Ovary (tissue), 9 donors: ENCODE data around the gene ABHD15. TPM values are rescaled to one million over a fixed set of nuclear protein-coding genes. Genes with fewer than 3 reads are reported as not detected.

Experiments
- DNase-seq, 5 donors: peaks; one replicate each; pipeline ENCODE4 v3.0.0-alpha.2; 2019 to 2020
- H3K27ac ChIP-seq, 2 donors: fragments of 200-600 bp; one replicate each; pipeline versions ENCODE4 v1.5.1 to v1.8.0; 2019 to 2022
- H3K27me3 ChIP-seq: fragments of 200-600 bp; one replicate; pipeline ENCODE4 v1.8.0; 2022
- H3K36me3 ChIP-seq: fragments of 200-600 bp; sonication (generic); one replicate; pipeline ENCODE4 v1.5.1; 2019
- H3K4me1 ChIP-seq: one replicate; pipeline ENCODE4 v1.8.1; 2013; ENCODE audit warnings: mild to moderate bottlenecking, moderate library complexity; ENCODE audit not compliant: insufficient read depth
- H3K4me3 ChIP-seq: fragments of 200-600 bp; sonication (generic); one replicate; pipeline ENCODE4 v1.5.1; 2017
- H3K9me3 ChIP-seq, 2 donors: fragments of 200-600 bp in 1 of 2; sonication (generic) in 1 of 2; one replicate each; pipeline versions ENCODE4 v1.5.1 to v1.8.1; 2013 to 2019; ENCODE audit warnings: mild to moderate bottlenecking in 1 of 2, moderate library complexity in 1 of 2
- EP300 ChIP-seq: sonication (generic); formaldehyde crosslinking; IDR thresholded peaks from one replicate; pipeline ENCODE4 v1.6.1; 2017; ENCODE audit warnings: antibody characterized with exemption
- POLR2A ChIP-seq: fragments of 450-650 bp; IDR thresholded peaks from one replicate; pipeline ENCODE4 v1.6.1; 2017; ENCODE audit warnings: antibody characterized with exemption, mild to moderate bottlenecking, moderate library complexity
- WGBS, 3 donors: extraction: QIAGEN DNeasy Blood & Tissue Kit in 1 of 3; methylation state at CpG; one replicate each; pipeline versions ENCODE4 v1.1.5 to v1.1.7; 2013 to 2017; 5-methylcytosine and 5-hydroxymethylcytosine counted together
- intact Hi-C, 4 donors: fragments of 100-400 bp; cut with DNase I; formaldehyde crosslinking; loops; one replicate each; pipeline versions ENCODE4 v1.11.0 to v1.15.1; 2022 to 2023
- polyA plus RNA-seq, 2 donors: library from polyadenylated mRNA; stranded (reverse); fragments of 200-250 nt in 1 of 2; fragments of 350-450 nt in 1 of 2; fragmentation: Illumina TruSeq in 1 of 2; extraction: RNeasy Lipid Tissue Mini Kit (QIAGEN cat#74804) in 1 of 2; gene quantifications; one replicate each; pipeline ENCODE4 v1.2.3, GENCODE V29; 2013 to 2014
- total RNA-seq, 7 donors: library from RNA; depleted of rRNA in 2 of 7; stranded (reverse); fragments of >200 nt in 2 of 7; fragmentation: NEBNext Ultra II Directional in 3 of 7; extraction: Animal tissue kit (Norgen Biotek cat#: 25700) in 3 of 7; gene quantifications; one replicate each; pipeline versions ENCODE4 v1.1.0 to v1.2.4, GENCODE V29; 2016 to 2023
- TF ChIP-seq, protein P1 (sequence below), 3 donors: fragments of 450-650 bp in 2 of 3; fragments of 200-600 bp in 1 of 3; IDR thresholded peaks; one replicate each; pipeline versions ENCODE4 v1.5.1 to v1.8.0; 2016 to 2022; ENCODE audit warnings: antibody characterized with exemption in 3 of 3, mild to moderate bottlenecking in 1 of 3
- donor health status: DM: no; HTN: no; CAD: no; lungs with moderate emphysema.
- donor health status: DM: no; HTN: no; CAD: no.
- donor health status: Bipolar disorder and iron deficiency.
- donor health status: DM: yes; HTN: yes; CAD: no.
- donor health status: DM: no; HTN: no; CAD: no.
- donor health status: DM: yes; HTN: yes; CAD: no.

The ABHD15 gene
- total and polyA plus RNA-seq, 9 donors, result 3.0 to 8.7 (median 4.8) TPM

DNA sequence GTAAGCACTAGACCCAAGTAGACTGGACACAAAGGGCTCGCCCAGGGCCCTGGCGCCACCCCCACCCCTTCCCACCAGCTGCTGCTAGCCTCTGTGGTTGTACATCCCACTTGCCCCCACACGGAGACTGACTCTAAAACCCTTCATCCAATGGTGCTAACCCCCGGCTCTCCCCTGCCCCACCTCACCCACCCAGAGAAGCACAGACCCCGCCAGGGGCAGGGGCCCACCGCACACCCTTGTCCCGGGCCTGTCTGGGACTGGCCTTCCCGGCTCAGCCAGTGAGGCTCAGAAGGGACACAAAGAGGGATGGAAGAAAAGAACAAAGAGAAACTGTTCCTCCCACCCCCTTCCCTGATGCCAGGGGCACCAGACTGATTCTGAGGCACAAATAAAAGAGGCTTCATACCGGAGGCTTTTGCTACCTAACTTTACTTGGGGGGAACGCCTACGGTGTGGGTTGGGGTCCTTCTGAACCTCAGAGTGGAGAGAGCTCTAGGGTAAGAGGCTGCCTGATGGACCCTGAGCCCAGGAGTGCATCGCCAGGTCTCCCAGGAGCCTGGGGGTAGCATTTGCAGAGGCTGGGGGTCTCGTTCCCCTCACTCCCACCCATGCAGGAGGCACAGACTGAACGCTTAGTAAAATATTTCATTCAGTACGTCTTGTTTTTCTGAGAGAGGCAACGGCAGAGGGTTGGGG is 47.7 kb upstream of the ABHD15 start:
- H3K27me3 ChIP-seq, result no peaks in the 10 kb centered on the region
- peaks cover 17% of the 10 kb centered on the region for H3K4me1 ChIP-seq
- DNase-seq, result peak in 1 of 5 donors; percentile 43
- no peak overlapping the region for H3K27ac ChIP-seq
- H3K4me3 ChIP-seq, result no peak overlapping the region
- intact Hi-C loops, result no loop called here
- WGBS, 3 donors, result 81 to 89% (median 88%) methylated on average over 16 of the region's 16 CpGs
- no peaks in the 10 kb centered on the region for H3K9me3 ChIP-seq
- H3K36me3 ChIP-seq, result no peaks in the 10 kb centered on the region
- TF ChIP-seq, protein P1, sequence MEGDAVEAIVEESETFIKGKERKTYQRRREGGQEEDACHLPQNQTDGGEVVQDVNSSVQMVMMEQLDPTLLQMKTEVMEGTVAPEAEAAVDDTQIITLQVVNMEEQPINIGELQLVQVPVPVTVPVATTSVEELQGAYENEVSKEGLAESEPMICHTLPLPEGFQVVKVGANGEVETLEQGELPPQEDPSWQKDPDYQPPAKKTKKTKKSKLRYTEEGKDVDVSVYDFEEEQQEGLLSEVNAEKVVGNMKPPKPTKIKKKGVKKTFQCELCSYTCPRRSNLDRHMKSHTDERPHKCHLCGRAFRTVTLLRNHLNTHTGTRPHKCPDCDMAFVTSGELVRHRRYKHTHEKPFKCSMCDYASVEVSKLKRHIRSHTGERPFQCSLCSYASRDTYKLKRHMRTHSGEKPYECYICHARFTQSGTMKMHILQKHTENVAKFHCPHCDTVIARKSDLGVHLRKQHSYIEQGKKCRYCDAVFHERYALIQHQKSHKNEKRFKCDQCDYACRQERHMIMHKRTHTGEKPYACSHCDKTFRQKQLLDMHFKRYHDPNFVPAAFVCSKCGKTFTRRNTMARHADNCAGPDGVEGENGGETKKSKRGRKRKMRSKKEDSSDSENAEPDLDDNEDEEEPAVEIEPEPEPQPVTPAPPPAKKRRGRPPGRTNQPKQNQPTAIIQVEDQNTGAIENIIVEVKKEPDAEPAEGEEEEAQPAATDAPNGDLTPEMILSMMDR (IDR thresholded peaks at IDR 0.05), result no peak
- TF ChIP-seq EP300 (no peak), POLR2A (no peak)

DNA sequence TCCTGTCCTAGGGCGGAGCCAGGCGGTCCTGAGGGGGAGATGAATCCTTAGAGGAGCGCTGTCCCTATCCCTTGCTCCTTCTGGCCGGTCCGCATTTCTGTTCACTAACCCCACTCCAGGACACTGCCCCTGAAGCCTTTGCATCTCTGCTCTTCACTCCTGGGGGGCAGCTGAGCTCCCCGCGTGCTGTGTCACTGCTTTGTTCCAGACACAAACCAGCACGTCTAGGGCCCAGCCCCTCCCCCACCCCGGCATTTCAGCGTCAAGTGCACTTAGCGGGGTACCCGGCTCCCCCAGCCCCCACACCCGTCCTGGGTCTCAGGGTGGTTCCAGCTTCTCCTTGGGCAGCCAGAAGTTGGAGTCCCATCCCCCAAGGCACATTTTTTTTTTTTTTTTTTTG is 47.0 kb upstream of the ABHD15 start:
- H3K27ac ChIP-seq, result no peak overlapping the region
- WGBS, 3 donors, result 39 to 52% (median 44%) methylated on average over 13 of the region's 13 CpGs
- peaks cover 17% of the 10 kb centered on the region for H3K4me1 ChIP-seq
- no peaks in the 10 kb centered on the region for H3K27me3 ChIP-seq
- TF ChIP-seq EP300 (no peak), POLR2A (no peak)
- TF ChIP-seq, protein P1 (IDR thresholded peaks at IDR 0.05), result no peak
- intact Hi-C loops, result no loop called here
- H3K36me3 ChIP-seq, result no peaks in the 10 kb centered on the region
- peak in 2 of 5 donors; percentile 53 to 61 for DNase-seq
- no peaks in the 10 kb centered on the region for H3K9me3 ChIP-seq
- no peak overlapping the region for H3K4me3 ChIP-seq

DNA sequence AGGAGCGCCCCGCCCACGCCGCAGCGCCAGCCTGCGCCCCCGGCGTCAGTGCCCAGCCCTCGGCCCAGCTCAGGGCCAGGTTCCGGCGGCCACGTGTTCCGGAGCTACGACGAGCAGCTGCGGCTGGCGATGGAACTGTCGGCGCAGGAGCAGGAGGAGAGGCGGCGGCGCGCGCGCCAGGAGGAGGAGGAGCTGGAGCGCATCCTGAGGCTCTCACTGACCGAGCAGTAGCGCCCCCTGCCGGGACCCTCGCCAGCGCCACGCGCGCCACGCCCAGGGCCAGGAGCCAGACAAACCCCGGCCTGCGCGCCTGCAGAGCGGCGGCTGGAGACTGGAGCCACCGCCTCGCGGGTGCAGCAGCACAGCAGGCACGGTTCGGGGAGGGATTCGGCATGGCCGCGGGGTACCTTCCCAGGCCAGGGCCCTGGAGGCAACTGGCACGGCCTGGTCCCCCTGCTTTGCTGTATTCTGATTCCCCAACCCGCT is 46.6 kb upstream of the ABHD15 start:
- H3K27me3 ChIP-seq, result no peaks in the 10 kb centered on the region
- peak overlapping the region in 1 of 2 donors; percentile 41 for H3K27ac ChIP-seq
- no peaks in the 10 kb centered on the region for H3K9me3 ChIP-seq
- peak; percentile 92 to 98 (median 96) for DNase-seq
- TF ChIP-seq, protein P1 (IDR thresholded peaks at IDR 0.05), result peak; percentile 78 to 89 (median 85)
- TF ChIP-seq POLR2A, result no peak
- intact Hi-C loops, result no loop called here
- H3K4me1 ChIP-seq, result peaks cover 17% of the 10 kb centered on the region
- H3K36me3 ChIP-seq, result no peaks in the 10 kb centered on the region
- H3K4me3 ChIP-seq, result no peak overlapping the region
- 1 to 4% (median 3%) methylated on average over 37 to 50 of the region's 50 CpGs for WGBS, 3 donors

DNA sequence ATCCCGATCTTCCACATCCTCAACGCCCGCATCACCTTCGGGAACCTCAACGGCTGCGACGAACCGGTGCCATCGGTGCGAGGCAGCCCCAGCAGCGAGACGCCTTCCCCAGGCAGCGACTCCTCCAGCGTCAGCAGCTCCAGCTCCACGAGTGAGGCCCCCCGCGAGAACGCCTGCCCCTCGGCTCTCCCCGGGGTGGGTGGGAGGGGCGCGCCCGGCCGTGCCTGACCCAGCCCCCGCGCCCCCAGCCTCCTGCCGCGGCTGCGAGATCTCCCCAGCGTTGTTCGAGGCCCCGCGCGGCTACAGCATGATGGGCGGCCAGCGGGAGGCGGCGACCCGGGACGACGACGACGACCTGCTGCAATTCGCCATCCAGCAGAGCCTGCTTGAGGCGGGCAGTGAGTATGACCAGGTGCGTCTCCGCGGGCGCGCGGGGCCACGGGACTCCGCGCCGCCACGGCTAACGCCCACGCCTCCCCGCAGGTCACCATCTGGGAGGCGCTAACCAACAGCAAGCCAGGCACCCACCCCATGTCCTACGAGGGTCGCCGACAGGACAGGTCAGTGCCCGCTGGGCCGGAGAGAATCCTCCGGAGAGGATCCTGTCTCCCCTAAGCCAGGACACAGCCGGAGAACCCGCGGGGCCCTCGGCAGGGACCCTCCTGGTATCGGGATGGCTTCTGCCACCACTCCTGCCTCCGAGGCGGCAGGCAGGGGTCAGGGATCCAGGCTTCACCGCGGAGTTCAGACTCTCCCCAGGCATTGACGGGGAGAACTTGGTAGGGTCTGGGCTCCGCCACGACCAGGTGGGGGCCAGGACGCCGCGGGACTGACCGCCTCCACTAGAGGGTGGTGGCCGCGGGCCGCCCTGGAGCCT is 45.8 kb upstream of the ABHD15 start:
- H3K27ac ChIP-seq, result peak overlapping the region in 1 of 2 donors; percentile 41

More for the DNA sequence above, 45.8 kb upstream of the ABHD15 start:
- peak in 1 of 5 donors; percentile 50 for DNase-seq
- intact Hi-C loops, result no loop called here
- 64 to 74% (median 69%) methylated on average over 62 to 85 of the region's 85 CpGs for WGBS, 3 donors
- Histone ChIP-seq H3K4me3 (no peak overlapping the region), H3K27me3 (no peaks in the 10 kb centered on the region), H3K4me1 (peaks cover 15% of the 10 kb centered on the region), H3K36me3 (no peaks in the 10 kb centered on the region), H3K9me3 (no peaks in the 10 kb centered on the region)
- no peak for TF ChIP-seq POLR2A
- TF ChIP-seq EP300, result no peak
- TF ChIP-seq, protein P1 (IDR thresholded peaks at IDR 0.05), result no peak
